ENCODE measurements around the gene VMAC. TPM values are rescaled to one million over a fixed set of nuclear protein-coding genes. Genes with fewer than 3 reads are reported as not detected.
A peak's percentile ranks its signal among the peaks of the same experiment; 100 is the strongest.

Gene VMAC
- total RNA-seq, 1 donor from 2014 or later: 2.5 TPM

GRCh38 chr19:5958074-5958850 lies 53.6 kb downstream of the VMAC start:
- no peaks in the 10 kb centered on the region for H3K9me3 ChIP-seq (replicated peaks)
- H3K4me1 ChIP-seq: peaks cover 100% of the 10 kb centered on the region
- TF ChIP-seq CTCF (IDR thresholded peaks at IDR 0.05; ENCODE audit: borderline replicate concordance): no peak
- intact Hi-C loops (cut with micrococcal nuclease): no loop called here
- H3K4me3 ChIP-seq: no peak overlapping the region
- no peaks in the 10 kb centered on the region for H3K36me3 ChIP-seq
- DNase-seq: no peak
- H3K27me3 ChIP-seq (ENCODE audit: low read depth): no peaks in the 10 kb centered on the region
- H3K27ac ChIP-seq (replicated peaks): peak overlapping the region; percentile 84

GRCh38 chr19:5958851-5959122 lies 54.1 kb downstream of the VMAC start:
- H3K4me1 ChIP-seq: peaks cover 100% of the 10 kb centered on the region
- no peak for TF ChIP-seq CTCF (IDR thresholded peaks at IDR 0.05; ENCODE audit: borderline replicate concordance)
- peak overlapping the region; percentile 68 for H3K27ac ChIP-seq (replicated peaks)
- no peaks in the 10 kb centered on the region for H3K36me3 ChIP-seq
- intact Hi-C loops (cut with micrococcal nuclease): no loop called here
- H3K9me3 ChIP-seq (replicated peaks): no peaks in the 10 kb centered on the region
- no peaks in the 10 kb centered on the region for H3K27me3 ChIP-seq (ENCODE audit: low read depth)
- DNase-seq: no peak
- no peak overlapping the region for H3K4me3 ChIP-seq

GRCh38 chr19:5959260-5960004 lies 54.8 kb downstream of the VMAC start:
- intact Hi-C loops (cut with micrococcal nuclease): no loop called here
- Histone ChIP-seq H3K27ac (replicated peaks) (peak overlapping the region; percentile 68), H3K36me3 (no peaks in the 10 kb centered on the region), H3K9me3 (replicated peaks) (no peaks in the 10 kb centered on the region), H3K4me1 (peaks cover 100% of the 10 kb centered on the region), H3K4me3 (no peak overlapping the region), H3K27me3 (ENCODE audit: low read depth) (no peaks in the 10 kb centered on the region)
- DNase-seq: no peak
- TF ChIP-seq CTCF (IDR thresholded peaks at IDR 0.05; ENCODE audit: borderline replicate concordance): no peak

Other genes with a start within 250 kb of the VMAC start
- gene MICOS13, start 224.4 kb upstream of the VMAC start, total RNA-seq: 155 TPM
- 4.5 TPM for gene HSD11B1L, start 223.8 kb upstream of the VMAC start, total RNA-seq
- gene RPL36, start 214.6 kb upstream of the VMAC start, total RNA-seq: 407 TPM
- 104 TPM for gene LONP1, start 184.7 kb upstream of the VMAC start, total RNA-seq
- not detected for gene CATSPERD, start 184.2 kb upstream of the VMAC start, total RNA-seq
- gene PRR22, start 120.1 kb upstream of the VMAC start, total RNA-seq: 1.1 TPM
- 14.1 TPM for gene DUS3L, start 113.7 kb upstream of the VMAC start, total RNA-seq
- gene NRTN, start 99.8 kb upstream of the VMAC start, total RNA-seq: 22.8 TPM
- not detected for gene FUT6, start 65.2 kb upstream of the VMAC start, total RNA-seq
- not detected for gene FUT3, start 53.4 kb upstream of the VMAC start, total RNA-seq
- not detected for gene FUT5, start 34.3 kb upstream of the VMAC start, total RNA-seq
- gene NDUFA11, start 1.1 kb upstream of the VMAC start, total RNA-seq: 590 TPM
- gene CAPS, start 9.4 kb downstream of the VMAC start, total RNA-seq: 6.1 TPM
- gene RANBP3, start 73.3 kb downstream of the VMAC start, total RNA-seq: 54.8 TPM
- 6.1 TPM for gene RFX2, start 205.6 kb downstream of the VMAC start, total RNA-seq
- not detected for gene ACSBG2, start 230.8 kb downstream of the VMAC start, total RNA-seq

Data from left ventricle myocardium inferior (tissue), 1 donor.